DLD1 (cell line): ENCODE data around the gene NMU.
"Not testable (repeated sequence)": the region's sequence is repeated elsewhere in the genome, so short reads cannot be mapped to it uniquely, and the experiment has no call there.

Source experiments
- in situ Hi-C: cut with HindIII; loops from 2 replicates; pipeline ENCODE4 v1.10.0; 2017; ENCODE audit warnings: low sequenced_read_pairs

Gene NMU

DNA sequence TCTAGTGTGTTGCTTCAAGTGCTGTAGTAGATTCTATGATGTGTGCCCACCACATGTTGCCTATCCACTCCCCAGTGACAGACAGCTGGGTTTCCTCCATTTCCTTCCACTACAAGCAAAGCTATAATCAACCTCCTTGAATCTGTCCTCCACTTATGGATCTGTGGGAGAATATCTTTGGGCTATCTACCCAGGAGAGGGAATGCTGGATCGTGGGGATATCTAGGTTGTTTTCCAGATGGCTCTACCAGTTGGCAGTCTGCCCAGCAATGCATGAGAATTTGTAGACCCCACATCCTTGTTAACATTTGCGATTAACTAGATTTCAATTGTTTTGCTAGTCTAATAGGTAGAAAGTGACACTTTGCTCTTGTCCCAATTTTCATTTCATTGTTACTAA, 10.3 kb downstream of the NMU start:
- in situ Hi-C loops, result no loop called here

DNA sequence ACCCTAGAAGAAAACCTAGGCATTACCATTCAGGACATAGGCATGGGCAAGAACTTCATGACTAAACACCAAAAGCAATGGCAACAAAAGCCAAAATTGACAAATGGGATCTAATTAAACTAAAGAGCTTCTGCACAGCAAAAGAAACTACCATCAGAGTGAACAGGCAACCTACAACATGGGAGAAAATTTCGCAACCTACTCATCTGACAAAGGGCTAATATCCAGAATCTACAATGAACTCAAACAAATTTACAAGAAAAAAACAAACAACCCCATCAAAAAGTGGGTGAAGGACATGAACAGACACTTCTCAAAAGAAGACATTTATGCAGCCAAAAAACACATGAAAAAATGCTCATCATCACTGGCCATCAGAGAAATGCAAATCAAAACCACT, 12.0 kb downstream of the NMU start:
- in situ Hi-C loops, result not testable (repeated sequence)

DNA sequence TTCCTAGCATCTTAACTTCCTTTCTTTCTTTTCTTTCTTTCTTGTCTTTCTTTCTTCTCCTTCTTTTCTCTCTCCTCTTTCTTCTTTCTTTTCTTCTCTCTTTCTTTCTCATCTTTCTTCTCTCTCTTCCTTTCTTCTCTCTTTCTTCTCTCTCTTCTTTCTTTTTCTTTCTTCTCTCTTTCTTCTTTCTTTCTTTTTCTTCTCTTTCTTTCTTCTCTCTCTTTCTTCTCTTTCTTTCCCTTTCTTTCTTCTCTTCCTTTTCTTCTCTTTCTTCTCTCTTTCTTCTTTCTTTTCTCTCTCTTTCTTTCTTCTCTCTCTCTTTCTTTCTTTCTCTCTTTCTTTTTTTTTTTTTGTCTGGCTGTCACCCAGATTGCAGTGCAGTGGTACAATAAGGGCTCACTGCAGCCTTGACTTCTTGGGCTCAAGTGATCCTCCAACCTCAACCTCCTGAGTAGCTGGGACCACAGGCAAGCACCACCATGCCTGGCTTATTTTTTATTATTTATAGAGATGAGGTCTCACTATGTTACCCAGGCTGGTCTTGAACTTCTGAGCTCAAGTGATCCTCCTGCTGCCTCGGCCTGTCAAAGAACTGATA, 17.5 kb downstream of the NMU start:
- in situ Hi-C loops, result no loop called here

DNA sequence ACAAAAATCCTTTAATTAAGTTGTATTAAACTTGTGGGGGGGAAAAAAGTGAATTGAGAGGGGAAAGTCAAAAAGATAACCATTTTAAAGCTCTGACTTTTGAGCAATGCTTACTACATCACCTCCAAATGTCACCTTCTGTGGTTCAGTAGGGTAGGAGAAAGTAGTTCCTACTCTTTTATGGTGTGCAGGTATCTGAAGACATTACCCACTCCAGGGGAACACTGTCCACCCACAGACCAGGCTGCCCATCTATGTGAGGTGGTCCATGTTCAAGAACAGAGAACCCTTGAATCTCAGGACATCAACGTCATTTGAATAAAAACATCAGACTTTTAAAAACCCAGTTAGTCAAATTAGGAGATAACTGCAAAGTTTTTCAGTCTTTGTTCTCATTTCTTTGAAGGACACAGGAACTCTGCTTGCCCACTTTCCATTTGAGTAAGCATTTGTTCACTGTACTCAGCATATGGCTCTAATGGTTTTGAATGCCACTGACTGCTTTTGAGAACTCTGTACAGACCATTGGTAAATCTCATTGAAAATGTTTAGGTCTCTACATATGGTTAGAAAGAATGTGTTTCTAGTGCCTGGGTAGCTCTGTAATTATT, 18.4 kb downstream of the NMU start:
- in situ Hi-C loops, result no loop called here

DNA sequence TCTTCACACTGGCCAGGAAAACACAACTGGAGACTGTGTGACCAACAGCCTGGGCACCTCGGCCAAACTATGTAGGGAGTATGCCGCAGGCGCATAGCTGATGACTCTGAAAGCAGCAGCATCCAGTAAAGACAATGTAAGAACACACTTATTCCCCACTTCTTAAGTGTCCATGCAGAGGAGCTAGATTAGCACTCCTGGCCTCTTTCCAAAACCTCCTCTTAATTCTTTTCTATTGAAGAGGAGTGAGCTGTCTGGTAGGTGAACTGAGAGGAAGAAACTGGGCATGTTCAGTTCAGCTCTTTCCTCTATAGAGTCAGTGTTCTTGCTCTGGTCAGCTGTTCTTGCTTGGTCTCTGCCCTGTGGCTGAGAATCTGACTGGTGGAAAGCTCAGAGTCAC, 21.1 kb downstream of the NMU start:
- in situ Hi-C loops, result no loop called here

DNA sequence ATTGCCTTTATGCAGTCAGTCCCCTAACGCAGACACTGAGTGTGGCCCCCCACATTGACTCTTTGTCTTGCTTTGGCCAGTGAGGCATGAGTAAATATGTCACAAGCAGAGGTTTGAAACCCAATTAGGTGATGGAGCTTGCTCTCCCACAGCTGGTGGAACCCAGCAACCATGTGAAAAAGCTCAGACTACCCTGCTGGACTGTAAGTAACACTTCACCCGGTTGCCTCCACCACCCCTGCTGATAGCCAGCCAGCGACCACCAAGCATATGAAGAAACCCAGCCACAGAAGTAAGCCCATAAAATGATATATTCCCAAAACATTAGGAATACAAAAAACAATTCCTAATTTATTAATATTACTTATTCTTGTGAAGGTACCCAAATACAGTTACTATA, 22.5 kb downstream of the NMU start:
- in situ Hi-C loops, result no loop called here

DNA sequence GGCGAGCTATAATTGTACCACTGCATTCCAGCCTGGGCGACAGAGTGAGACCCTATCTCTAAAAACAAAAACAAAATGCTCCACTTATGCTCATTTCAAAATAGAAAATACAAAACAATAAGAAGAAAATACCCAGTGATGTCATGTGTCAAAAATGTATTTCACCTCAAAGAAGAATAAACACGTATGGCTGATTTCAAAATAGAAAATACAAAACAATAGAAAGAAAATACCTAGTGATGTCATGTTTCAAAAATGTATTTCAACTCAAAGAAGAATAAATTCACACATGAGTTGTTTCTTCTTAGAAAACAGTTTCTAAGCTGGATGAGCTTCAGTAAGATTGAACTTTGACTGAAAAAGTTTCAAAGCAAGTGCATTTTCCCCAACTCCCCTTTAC, 23.8 kb downstream of the NMU start:
- in situ Hi-C loops, result no loop called here

DNA sequence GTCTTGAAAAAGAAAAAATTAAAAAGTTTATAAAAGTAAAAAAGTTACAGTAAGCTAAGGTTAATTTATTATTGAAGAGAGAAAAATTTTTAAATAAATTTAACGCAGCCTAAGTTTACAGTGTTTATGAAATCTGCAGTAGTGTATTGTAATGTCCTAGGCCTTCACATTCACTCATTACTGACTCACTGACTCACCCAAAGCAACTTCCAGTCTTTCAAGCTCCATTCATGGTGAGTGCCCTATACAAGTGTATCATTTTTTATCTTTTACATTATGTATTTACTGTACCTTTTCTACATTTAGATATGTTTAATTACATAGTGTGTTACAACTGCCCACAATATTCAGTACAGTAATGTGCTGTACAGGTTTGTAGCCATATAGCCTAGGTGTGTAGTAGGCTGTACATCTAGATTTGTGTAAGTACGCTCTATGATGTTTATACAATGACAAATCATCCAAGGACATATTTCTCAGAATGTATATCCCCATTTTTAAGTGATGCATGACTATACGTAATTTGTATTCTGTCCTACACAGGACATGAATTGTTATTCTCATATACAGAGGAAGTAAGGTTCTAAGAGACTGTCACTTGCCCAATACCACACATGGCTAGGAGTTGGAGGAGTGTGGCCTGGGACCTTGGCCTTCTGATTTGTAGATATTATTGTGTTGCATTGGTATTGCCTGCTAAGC, 24.6 kb downstream of the NMU start:
- in situ Hi-C loops, result no loop called here

DNA sequence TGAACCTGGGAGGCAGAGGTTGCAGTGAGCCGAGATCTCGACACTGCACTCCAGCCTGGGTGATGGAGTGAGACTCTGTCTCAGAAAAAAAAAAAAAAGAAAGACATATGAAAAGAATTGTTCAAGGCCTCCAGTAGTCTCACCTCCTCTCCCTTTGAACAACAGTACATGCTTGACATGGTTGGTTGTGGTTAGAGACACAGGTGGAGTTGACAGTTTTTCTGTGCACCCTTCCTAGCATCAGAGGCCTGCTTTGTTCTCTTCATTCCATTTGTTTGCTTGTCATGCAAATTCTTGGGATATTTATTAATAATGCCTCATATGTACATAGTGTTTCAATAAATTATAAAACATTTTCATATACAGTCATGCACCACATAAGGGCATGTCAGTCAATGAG, 25.7 kb downstream of the NMU start:
- in situ Hi-C loops, result no loop called here

DNA sequence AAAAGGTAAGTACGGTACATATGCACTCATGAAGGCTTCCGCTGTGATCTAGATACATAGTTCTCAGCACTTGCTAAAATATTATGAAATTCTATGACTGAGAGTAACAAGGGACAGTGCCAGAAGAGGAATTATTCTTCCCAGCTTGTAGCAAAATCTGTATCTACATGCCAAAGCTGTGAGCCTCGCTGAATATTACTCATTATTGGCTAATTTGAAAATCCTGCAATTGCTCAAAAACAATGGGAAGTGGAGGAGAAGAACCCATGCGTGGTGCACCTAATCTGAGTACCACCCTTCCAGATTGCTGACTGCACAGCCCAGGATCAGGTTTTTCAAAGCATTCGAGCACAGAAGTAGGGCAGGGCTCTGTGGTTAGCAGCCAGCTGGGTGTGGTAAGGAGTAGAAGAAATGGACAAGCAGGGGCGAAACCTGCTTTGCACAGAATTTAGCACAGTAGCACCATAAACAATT, 26.7 kb downstream of the NMU start:
- in situ Hi-C loops, result no loop called here

DNA sequence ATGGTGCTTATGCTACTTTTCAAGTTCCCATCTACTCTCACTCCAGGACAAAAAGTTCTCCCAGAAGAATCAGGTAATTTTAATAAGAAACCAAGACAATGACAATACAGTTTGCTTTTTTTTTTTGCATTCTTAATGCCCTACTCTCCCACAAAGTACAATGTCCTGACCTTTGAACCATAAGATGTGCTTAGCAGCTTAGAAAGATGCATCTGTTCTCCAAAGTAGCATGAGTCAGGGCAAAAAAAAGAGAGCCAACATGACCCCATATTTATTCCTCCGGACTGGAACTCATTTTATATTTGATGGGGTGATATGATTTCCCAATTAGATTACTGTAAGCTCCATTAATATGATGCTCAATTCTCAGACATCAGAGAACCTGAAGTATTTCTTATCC, 27.5 kb downstream of the NMU start:
- in situ Hi-C loops, result no loop called here

DNA sequence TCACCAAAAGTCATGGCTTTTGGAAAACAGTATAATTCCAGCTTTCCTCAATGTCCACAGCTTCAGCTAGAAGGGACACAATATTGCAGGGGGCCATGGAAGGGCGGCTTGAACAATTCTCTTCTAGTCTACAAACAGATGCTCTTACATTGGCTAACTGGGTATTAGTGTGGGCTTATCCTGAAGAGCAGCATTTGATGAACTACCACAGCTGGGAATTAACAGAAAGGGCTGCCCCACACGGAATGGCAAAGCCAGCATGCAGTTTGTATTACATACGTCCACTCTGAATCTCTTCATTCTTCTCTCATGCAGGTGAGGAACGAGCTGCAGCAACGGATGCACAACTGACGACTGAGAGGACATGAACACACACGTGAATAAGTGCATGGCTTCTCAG, 31.1 kb downstream of the NMU start:
- in situ Hi-C loops, result no loop called here

DNA sequence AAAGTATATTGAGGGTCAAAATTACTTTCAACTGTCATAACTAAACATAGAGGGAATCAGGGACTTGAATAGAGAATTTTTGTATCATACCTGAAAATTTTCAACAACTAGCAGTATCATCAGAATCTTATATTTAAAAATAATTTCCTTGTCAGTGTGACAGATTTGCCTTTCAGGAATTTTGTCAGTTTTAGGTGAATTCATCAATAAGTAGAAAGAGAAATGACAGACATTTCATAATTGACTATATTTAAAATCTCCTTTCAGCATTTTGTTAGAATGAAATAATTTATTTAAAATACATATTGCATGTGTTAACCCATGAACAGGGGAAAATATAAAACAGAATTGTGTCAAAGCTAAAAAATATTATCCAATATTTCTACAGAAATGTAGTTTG, 35.5 kb downstream of the NMU start:
- in situ Hi-C loops, result no loop called here

DNA sequence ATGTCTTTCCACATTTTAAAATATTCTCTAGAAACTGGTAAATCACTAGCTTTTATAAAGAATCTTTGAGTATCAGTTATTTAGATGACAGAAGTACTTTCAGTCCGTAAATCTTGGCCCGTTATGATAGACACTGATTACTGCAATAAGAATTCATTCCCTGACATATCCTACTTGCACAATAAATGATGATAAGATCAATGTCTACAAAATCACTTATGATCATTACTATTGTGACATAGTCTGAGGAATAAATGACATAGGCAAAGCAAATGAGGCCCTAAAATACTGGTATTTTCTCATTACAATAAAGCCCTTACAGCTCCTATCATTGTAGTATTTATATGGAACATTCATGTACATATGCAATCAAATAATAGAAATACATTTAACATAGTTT, 37.5 kb downstream of the NMU start:
- in situ Hi-C loops, result no loop called here

DNA sequence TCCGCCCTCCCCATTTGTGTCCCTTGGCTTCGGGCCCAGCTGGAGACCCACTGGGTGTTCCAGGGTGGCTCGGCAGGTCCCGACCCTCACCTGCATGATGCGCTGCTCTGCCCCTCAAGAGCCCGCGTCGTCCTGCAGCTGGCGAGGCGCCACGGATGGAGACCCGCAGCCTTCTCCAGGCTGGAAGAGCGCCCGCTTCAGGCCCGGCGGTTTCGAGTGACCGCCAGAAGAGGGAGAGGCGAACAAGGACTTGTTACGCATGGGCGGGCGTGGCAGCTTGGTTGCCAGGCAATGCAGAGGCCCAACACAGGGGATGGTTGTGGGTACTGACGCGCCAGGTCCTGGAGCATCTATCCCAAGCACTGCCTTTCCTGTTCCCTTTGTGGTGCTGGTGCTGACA, 44.1 kb downstream of the NMU start, which contains the start of gene PDCL2:
Gene PDCL2 (minus strand): TSS at position 232 of the 400 bp plus-strand sequence. CDS start 136 bp downstream, at position 96.
- in situ Hi-C loops, result no loop called here

DNA sequence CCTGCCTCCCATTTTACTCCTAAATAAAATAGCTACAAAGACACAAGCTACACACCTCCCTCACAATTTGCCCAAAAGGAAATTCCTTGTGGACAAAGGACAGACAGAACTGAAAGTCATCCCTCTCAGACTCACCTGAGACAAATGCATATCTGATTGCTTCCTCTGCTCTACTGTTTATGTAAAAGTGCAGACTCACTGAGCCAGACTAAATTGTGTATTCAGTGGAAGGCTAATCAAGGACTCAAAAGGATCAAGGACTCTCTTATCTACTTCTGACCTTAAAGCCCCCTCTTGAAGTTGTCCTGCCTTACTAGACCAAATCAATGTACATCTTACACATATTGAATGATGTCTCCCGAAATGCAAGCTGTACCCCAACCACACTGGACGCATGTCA, 47.9 kb downstream of the NMU start:
- in situ Hi-C loops, result no loop called here

DNA sequence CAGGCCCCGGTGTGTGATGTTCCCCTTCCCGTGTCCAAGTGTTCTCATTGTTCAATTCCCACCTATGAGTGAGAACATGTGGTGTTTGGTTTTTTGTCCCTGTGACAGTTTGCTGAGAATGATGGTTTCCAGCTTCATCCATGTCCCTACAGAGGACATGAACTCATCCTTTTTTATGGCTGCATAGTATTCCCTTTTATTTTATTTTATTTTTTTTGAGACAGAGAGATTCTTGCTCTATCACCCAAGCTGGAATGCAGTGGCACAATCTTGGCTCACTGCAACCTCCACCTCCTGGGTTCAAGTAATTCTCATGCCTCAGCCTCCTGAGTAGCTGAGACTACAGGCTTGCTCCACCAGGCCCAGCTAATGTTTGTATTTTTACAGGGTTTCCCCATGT, 53.3 kb downstream of the NMU start:
- in situ Hi-C loops, result not testable (repeated sequence)

DNA sequence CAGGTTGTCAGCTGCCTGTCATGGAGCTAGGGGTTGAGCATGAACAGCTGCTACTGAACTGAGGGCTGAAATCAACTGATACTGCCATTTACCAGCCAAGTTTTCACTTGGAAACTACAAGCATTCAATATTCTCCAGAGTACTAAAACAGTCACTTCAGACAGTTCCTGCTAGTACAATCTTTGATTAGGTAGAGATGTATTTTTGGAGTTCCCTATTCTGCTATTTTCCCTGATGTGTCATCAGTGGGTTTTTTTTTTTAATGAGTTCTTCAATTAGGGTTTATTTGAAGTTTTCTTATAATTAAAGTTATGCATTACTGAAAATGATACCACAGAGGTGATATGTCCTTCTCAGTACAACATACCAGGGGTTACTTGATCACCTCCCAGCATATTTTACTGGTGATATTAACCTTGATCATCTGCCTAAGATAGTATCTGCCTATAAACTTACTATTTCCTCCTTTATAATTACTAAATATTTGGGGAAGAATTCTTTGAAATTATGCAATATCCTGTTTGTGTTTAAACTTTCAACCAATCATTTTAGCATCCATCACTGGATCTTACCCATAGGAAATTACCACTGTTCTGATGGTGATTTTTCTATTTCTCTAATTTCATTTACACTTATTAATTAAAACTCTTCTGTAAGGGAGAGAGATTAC, 57.6 kb downstream of the NMU start:
- in situ Hi-C loops, result no loop called here

DNA sequence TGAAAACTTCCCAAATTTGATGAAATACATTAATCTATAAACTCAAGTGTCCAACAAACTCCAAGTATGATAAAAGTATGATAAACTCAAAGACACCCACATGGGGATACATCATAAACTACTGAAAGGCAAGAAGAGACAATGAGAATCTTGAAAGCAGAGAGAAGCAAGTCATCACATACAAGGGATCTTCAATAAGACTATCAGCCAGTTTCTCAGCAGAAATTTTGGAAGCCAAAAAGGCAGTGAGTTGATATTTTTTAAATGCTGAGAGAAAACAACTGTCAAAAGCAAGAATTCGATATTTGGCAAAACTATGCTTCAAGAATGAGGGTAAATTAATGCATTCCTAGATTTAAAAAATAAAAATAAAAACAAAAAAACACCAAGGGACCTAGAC, 60.6 kb downstream of the NMU start:
- in situ Hi-C loops, result no loop called here

DNA sequence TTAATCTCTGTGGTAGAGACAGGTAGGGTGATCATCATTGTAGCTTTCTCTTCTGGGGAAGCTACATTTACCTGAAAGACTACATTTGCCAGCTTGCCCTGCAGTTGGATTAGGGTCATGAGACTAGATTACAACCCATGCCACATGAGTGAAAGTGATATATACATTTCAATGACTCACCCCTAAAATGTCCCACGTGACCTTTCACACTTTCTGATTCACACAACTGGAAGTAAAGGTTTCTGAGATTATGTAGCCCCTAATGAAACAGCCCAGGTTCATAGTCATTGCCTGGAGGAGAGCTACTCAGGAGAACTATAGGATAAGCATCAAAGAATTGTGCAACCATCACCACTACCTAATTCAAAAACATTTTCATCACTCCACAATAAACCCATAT, 61.8 kb downstream of the NMU start:
- in situ Hi-C loops, result no loop called here

DNA sequence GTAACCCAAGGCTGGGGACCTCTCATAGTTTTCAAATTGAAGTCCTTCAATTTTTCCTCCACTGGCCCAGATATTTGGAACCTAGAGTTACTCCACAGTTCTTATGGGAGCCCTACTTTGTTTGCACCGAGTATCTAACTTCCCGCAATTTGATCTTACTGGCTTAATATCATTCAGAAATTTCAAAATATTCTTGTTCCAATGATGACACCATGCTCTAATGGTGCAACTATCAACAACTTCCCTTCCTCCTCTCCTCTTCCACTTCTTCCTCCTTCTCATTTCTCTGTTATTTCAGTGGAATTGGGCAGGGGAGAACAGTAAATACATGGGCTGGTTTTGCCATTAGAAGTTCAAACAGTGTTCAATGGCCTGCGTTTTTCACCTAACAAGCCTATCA, 64.3 kb downstream of the NMU start:
- in situ Hi-C loops, result no loop called here
